K562 (cell line): ENCODE measurements around the gene KPTN. TPM values are rescaled to one million over a fixed set of nuclear protein-coding genes. Genes with fewer than 3 reads are reported as not detected.
A peak's percentile ranks its signal among the peaks of the same experiment; 100 is the strongest.

ENCODE experiments used
- BRF1 ChIP-seq: IDR thresholded peaks from 3 replicates; pipeline ENCODE4 v1.6.1; 2011; ENCODE audit warnings: borderline replicate concordance, mild to moderate bottlenecking; ENCODE audit not compliant: insufficient read length; ENCODE audit errors: extremely low read depth
- CHD7 ChIP-seq: fragments of 200-600 bp; sonication (generic); IDR thresholded peaks from one replicate; pipeline ENCODE4 v1.6.1; 2012; ENCODE audit warnings: mild to moderate bottlenecking, low read depth, low read length, inconsistent platforms
- CREBBP ChIP-seq: IDR thresholded peaks from one replicate; pipeline ENCODE4 v1.6.1; 2012; ENCODE audit warnings: low read depth, mild to moderate bottlenecking, control low read depth, inconsistent platforms, low read length
- EGR1 ChIP-seq: fragments of 450-650 bp; conservative IDR thresholded peaks from 2 replicates; pipeline ENCODE4 v1.6.1; 2017; ENCODE audit warnings: mild to moderate bottlenecking
- MAFK ChIP-seq: IDR thresholded peaks from 2 replicates; pipeline ENCODE4 v1.6.1; 2011; ENCODE audit warnings: low read length, improper control_type of control experiment
- ZNF175 ChIP-seq: fragments of 200-800 bp; sonication (Bioruptor generic); IDR thresholded peaks from 2 replicates; pipeline ENCODE4 v1.6.1; 2016; ENCODE audit warnings: low read depth, mild to moderate bottlenecking, missing genetic modification characterization, missing compliant biosample characterization
- ZNF695 ChIP-seq: fragments of 450-650 bp; formaldehyde crosslinking; IDR thresholded peaks from 2 replicates; pipeline ENCODE4 v1.4.0; 2020; ENCODE audit warnings: mild to moderate bottlenecking, moderate library complexity
- polyA plus RNA-seq, 8 experiments: library from polyadenylated mRNA; depleted of rRNA in 4 of 8; stranded (reverse) in 5 of 8; unstranded in 3 of 8; fragments of >200 nt; fragmentation: Nextera tagmentation in 2 of 8; fragmentation: Illumina TruSeq in 1 of 8; extraction: Ambion mirVana in 2 of 8; extraction: Trizol in 1 of 8; gene quantifications; 2 replicates each; pipeline versions ENCODE4 v1.2.1 to v1.2.3, GENCODE V29; 2011 to 2014; ENCODE audit warnings: inconsistent platforms in 1 of 8, missing spikeins in 1 of 8
- total RNA-seq, 7 experiments: library from RNA; depleted of rRNA in 6 of 7; stranded (reverse); fragments of >200 nt in 6 of 7; fragmentation: Illumina TruSeq in 2 of 7; extraction: Trizol in 2 of 7; gene quantifications; 2 replicates each; pipeline versions ENCODE4 v1.2.1 to v1.2.3, GENCODE V29; 2011 to 2021; ENCODE audit warnings: low replicate concordance in 1 of 7
- TF ChIP-seq, protein P1 (sequence below): fragments of 450-650 bp; formaldehyde crosslinking; IDR thresholded peaks from 2 replicates; pipeline ENCODE4 v1.4.0; 2020; ENCODE audit warnings: mild to moderate bottlenecking, mixed read lengths
- TF ChIP-seq, protein P2 (sequence below): fragments of 150-350 bp; conservative IDR thresholded peaks from 2 replicates; pipeline ENCODE4 v1.6.1; 2014; ENCODE audit warnings: low read length

KPTN gene
- total and polyA plus RNA-seq, 9 of the 15 experiments (the other 6 are each of a cell fraction or from before 2014, with no cell fraction given) = 0.56 to 18.2 (median 8.5) TPM

GRCh38 chr19:47483800-47484690, at the start of gene KPTN (continued):
- TF ChIP-seq CHD7 (no peak), EGR1 (peak; percentile 38; the same call in 1 of the 2 replicates), CREBBP (no peak), BRF1 (no peak), ZNF695 (CRISPR knock-in tag) (no peak), ZNF175 (CRISPR knock-in tag) (peak; percentile 31; the same call in 1 of the 2 replicates), MAFK (no peak)
- TF ChIP-seq, protein P1, sequence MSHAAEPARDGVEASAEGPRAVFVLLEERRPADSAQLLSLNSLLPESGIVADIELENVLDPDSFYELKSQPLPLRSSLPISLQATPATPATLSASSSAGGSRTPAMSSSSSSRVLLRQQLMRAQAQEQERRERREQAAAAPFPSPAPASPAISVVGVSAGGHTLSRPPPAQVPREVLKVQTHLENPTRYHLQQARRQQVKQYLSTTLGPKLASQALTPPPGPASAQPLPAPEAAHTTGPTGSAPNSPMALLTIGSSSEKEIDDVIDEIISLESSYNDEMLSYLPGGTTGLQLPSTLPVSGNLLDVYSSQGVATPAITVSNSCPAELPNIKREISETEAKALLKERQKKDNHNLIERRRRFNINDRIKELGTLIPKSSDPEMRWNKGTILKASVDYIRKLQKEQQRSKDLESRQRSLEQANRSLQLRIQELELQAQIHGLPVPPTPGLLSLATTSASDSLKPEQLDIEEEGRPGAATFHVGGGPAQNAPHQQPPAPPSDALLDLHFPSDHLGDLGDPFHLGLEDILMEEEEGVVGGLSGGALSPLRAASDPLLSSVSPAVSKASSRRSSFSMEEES (CRISPR knock-in tag) = no peak
- TF ChIP-seq, protein P2, sequence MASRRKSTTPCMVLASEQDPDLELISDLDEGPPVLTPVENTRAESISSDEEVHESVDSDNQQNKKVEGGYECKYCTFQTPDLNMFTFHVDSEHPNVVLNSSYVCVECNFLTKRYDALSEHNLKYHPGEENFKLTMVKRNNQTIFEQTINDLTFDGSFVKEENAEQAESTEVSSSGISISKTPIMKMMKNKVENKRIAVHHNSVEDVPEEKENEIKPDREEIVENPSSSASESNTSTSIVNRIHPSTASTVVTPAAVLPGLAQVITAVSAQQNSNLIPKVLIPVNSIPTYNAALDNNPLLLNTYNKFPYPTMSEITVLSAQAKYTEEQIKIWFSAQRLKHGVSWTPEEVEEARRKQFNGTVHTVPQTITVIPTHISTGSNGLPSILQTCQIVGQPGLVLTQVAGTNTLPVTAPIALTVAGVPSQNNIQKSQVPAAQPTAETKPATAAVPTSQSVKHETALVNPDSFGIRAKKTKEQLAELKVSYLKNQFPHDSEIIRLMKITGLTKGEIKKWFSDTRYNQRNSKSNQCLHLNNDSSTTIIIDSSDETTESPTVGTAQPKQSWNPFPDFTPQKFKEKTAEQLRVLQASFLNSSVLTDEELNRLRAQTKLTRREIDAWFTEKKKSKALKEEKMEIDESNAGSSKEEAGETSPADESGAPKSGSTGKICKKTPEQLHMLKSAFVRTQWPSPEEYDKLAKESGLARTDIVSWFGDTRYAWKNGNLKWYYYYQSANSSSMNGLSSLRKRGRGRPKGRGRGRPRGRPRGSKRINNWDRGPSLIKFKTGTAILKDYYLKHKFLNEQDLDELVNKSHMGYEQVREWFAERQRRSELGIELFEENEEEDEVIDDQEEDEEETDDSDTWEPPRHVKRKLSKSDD = peak; percentile 33; the same call in 1 of the 2 replicates
